HCT116 (cell line): Measurements from ENCODE around the gene SDE2. TPM values are rescaled to one million over a fixed set of nuclear protein-coding genes. Genes with fewer than 3 reads are reported as not detected.
A peak's percentile ranks its signal among the peaks of the same experiment; 100 is the strongest.

Experiments used
- ATAC-seq: fragments of 200-7000 bp; cut with Tn5 transposase; 2 replicates; pipeline ENCODE4 v1.9.1; 2020; ENCODE audit warnings: mild to moderate bottlenecking, moderate library complexity
- Bru-seq: library from RNA; stranded (reverse); fragments of 400-500 nt; gene quantifications from one replicate; lab custom pipeline; 2021; lab: Mats Ljungman, UMichigan
- BruChase-seq, 2 experiments: library from RNA; stranded (reverse); fragments of 400-500 nt; gene quantifications; one replicate each; lab custom pipeline; 2021; lab: Mats Ljungman, UMichigan
- BruUV-seq: library from RNA; stranded (reverse); fragments of 400-500 nt; replicated peaks from 2 replicates; lab custom pipeline; 2021; lab: Mats Ljungman, UMichigan
- CTCF ChIA-PET: fragments of 300-600 bp; sonication (Branson Sonifier 250); formaldehyde crosslinking; loops from one replicate; lab custom pipeline; 2021; ENCODE audit warnings: antibody characterized with exemption; lab: Charles Lee
- POLR2A ChIA-PET: fragments of 300-600, 350-600 bp; sonication (Branson Sonifier 250); formaldehyde crosslinking; loops from one replicate; lab custom pipeline; 2021; ENCODE audit warnings: antibody characterized with exemption; lab: Charles Lee
- RAD21 ChIA-PET, 2 experiments: fragments of 300-600 bp; sonication (Branson Sonifier 250); formaldehyde crosslinking; loops; one replicate each; lab custom pipeline; 2023; ENCODE audit warnings: low total read pairs in 2 of 2; ENCODE audit not compliant: uncharacterized antibody in 2 of 2, unreplicated experiment in 2 of 2, low non-redundant PET in 1 of 2; lab: Charles Lee
- DNase-seq: peaks from one replicate; pipeline ENCODE4 v3.0.0-alpha.2; 2010; ENCODE audit warnings: low read depth, low spot score
- H2AFZ ChIP-seq: fragments of 200-600 bp; shearing (Covaris generic), sonication (generic); 2 replicates; pipeline ENCODE4 v1.6.1; 2017; ENCODE audit warnings: low read depth, mixed run types, mixed read lengths, antibody characterized with exemption, low read length; ENCODE audit not compliant: poor library complexity, severe bottlenecking
- H3K27ac ChIP-seq: 2 replicates; pipeline ENCODE4 v1.5.1; 2012; ENCODE audit warnings: low read depth, low read length
- H3K27me3 ChIP-seq: fragments of 200-600 bp; sonication (generic); 2 replicates; pipeline ENCODE4 v1.6.1; 2016; ENCODE audit warnings: mixed run types, low read length, mixed read lengths; ENCODE audit not compliant: insufficient read depth
- H3K36me3 ChIP-seq, 2 experiments: fragments of 200-500 bp in 1 of 2; fragments of 200-600 bp in 1 of 2; sonication (Bioruptor generic) in 1 of 2; sonication (generic) in 1 of 2; 2 replicates each; pipeline versions ENCODE4 v1.5.1 to v1.6.1; 2014 to 2016; ENCODE audit warnings: low read length in 2 of 2, inconsistent platforms in 1 of 2, mixed read lengths in 1 of 2, mixed run types in 1 of 2; ENCODE audit not compliant: insufficient read depth in 2 of 2, control insufficient read depth in 1 of 2
- H3K4me1 ChIP-seq, 2 experiments: fragments of 200-600 bp in 1 of 2; sonication (generic) in 1 of 2; 2 replicates each; pipeline versions ENCODE4 v1.5.1 to v1.6.1; 2012 to 2017; ENCODE audit warnings: low read length in 2 of 2, inconsistent platforms in 1 of 2, mild to moderate bottlenecking in 1 of 2, mixed read lengths in 1 of 2, mixed run types in 1 of 2, moderate library complexity in 1 of 2; ENCODE audit not compliant: insufficient read depth in 2 of 2, control insufficient read depth in 1 of 2
- H3K4me2 ChIP-seq: fragments of 200-600 bp; sonication (generic); 2 replicates; pipeline ENCODE4 v1.6.1; 2017; ENCODE audit warnings: mixed run types, low read length, mixed read lengths
- H3K4me3 ChIP-seq, 2 experiments: fragments of 200-600 bp in 1 of 2; sonication (generic) in 1 of 2; replicated peaks in 1 of 2; 2 replicates each; pipeline ENCODE4 v1.5.1; 2011 to 2016; ENCODE audit warnings: low read length in 2 of 2, control low read depth in 1 of 2, low read depth in 1 of 2, mild to moderate bottlenecking in 1 of 2, mixed read lengths in 1 of 2, mixed run types in 1 of 2
- H3K79me2 ChIP-seq: fragments of 200-600 bp; sonication (generic); 2 replicates; pipeline ENCODE4 v1.6.1; 2017; ENCODE audit warnings: mild to moderate bottlenecking, mixed run types, low read length, moderate library complexity, mixed read lengths; ENCODE audit not compliant: insufficient read depth
- H3K9ac ChIP-seq: fragments of 200-600 bp; sonication (generic); 2 replicates; pipeline ENCODE4 v1.6.1; 2016; ENCODE audit warnings: low read length, mixed read lengths
- H3K9me2 ChIP-seq: fragments of 200-600 bp; sonication (generic), shearing (Covaris generic); 2 replicates; pipeline ENCODE4 v1.6.1; 2017; ENCODE audit warnings: mixed run types, mild to moderate bottlenecking, moderate library complexity; ENCODE audit not compliant: insufficient read depth
- H3K9me3 ChIP-seq, 2 experiments: fragments of 200-500 bp in 1 of 2; fragments of 200-600 bp in 1 of 2; sonication (Bioruptor generic) in 1 of 2; sonication (generic) in 1 of 2; 2 replicates each; pipeline ENCODE4 v1.6.1; 2014 to 2017; ENCODE audit warnings: low read length in 2 of 2, mixed read lengths in 2 of 2, inconsistent platforms in 1 of 2, low read depth in 1 of 2, mild to moderate bottlenecking in 1 of 2, mixed run types in 1 of 2, moderate library complexity in 1 of 2; ENCODE audit not compliant: control insufficient read depth in 1 of 2, insufficient read depth in 1 of 2
- H4K20me1 ChIP-seq: fragments of 200-600 bp; sonication (generic), shearing (Covaris generic); 2 replicates; pipeline ENCODE4 v1.6.1; 2017; ENCODE audit warnings: mixed run types, mild to moderate bottlenecking, moderate library complexity; ENCODE audit not compliant: insufficient read depth
- CBX3 ChIP-seq: IDR thresholded peaks from 2 replicates; pipeline ENCODE4 v1.6.1; 2012; ENCODE audit warnings: low read depth
- CEBPB ChIP-seq: IDR thresholded peaks from 2 replicates; pipeline ENCODE4 v1.6.1; 2012; ENCODE audit warnings: low read depth
- CTCF ChIP-seq, 3 experiments: fragments of 200-600 bp in 1 of 3; sonication (generic) in 1 of 3; IDR thresholded peaks in 2 of 3; conservative IDR thresholded peaks in 1 of 3; 2 replicates each; pipeline ENCODE4 v1.5.1; 2012 to 2017; ENCODE audit warnings: low read depth in 2 of 3, low read length in 2 of 3, antibody characterized with exemption in 1 of 3, borderline replicate concordance in 1 of 3, control low read depth in 1 of 3, mild to moderate bottlenecking in 1 of 3, mixed read lengths in 1 of 3, mixed run types in 1 of 3, moderate library complexity in 1 of 3; ENCODE audit not compliant: insufficient read depth in 1 of 3
- EGR1 ChIP-seq: IDR thresholded peaks from 2 replicates; pipeline ENCODE4 v1.6.1; 2012; ENCODE audit warnings: low read depth
- ELF1 ChIP-seq: IDR thresholded peaks from 2 replicates; pipeline ENCODE4 v1.6.1; 2012; ENCODE audit warnings: low read depth, borderline replicate concordance
- EZH2 ChIP-seq: fragments of 200-600 bp; sonication (generic); IDR thresholded peaks from 2 replicates; pipeline ENCODE4 v1.6.1; 2017; ENCODE audit warnings: antibody characterized with exemption, mixed run types
- FOSL1 ChIP-seq: IDR thresholded peaks from 2 replicates; pipeline ENCODE4 v1.6.1; 2012; ENCODE audit warnings: low read depth
- JUND ChIP-seq: IDR thresholded peaks from 2 replicates; pipeline ENCODE4 v1.6.1; 2012
- REST ChIP-seq: IDR thresholded peaks from 2 replicates; pipeline ENCODE4 v1.6.1; 2012; ENCODE audit warnings: low read depth
- SIN3A ChIP-seq: IDR thresholded peaks from 2 replicates; pipeline ENCODE4 v1.6.1; 2012; ENCODE audit warnings: low read depth
- SP1 ChIP-seq: IDR thresholded peaks from 2 replicates; pipeline ENCODE4 v1.6.1; 2012; ENCODE audit warnings: low read depth
- SRF ChIP-seq: IDR thresholded peaks from 2 replicates; pipeline ENCODE4 v1.6.1; 2012; ENCODE audit warnings: low read depth
- TCF7L2 ChIP-seq: IDR thresholded peaks from 2 replicates; pipeline ENCODE4 v1.7.0; 2011; ENCODE audit warnings: borderline replicate concordance, inconsistent platforms; ENCODE audit not compliant: insufficient read depth, insufficient read length; ENCODE audit errors: extremely low read depth
- YY1 ChIP-seq: IDR thresholded peaks from 2 replicates; pipeline ENCODE4 v1.6.1; 2011; ENCODE audit warnings: low read length, low read depth, moderate library complexity, mild to moderate bottlenecking; ENCODE audit not compliant: insufficient replicate concordance; ENCODE audit errors: extremely low read depth
- ZBTB33 ChIP-seq: IDR thresholded peaks from 2 replicates; pipeline ENCODE4 v1.6.1; 2011; ENCODE audit warnings: mild to moderate bottlenecking, low read length, moderate library complexity; ENCODE audit not compliant: insufficient replicate concordance; ENCODE audit errors: extremely low read depth
- ZFX ChIP-seq: fragments of 450-650 bp; IDR thresholded peaks from 2 replicates; pipeline ENCODE4 v1.6.1; 2017
- intact Hi-C: fragments of 100-400 bp; cut with micrococcal nuclease; formaldehyde crosslinking; loops from 2 replicates; pipeline ENCODE4 v1.10.0; 2022
- long read RNA-seq: library from polyadenylated mRNA; unstranded; transcript quantifications from one replicate; pipeline ENCODE4 v2.0.0, GENCODE V29; 2021; ENCODE audit not compliant: unreplicated experiment
- polyA plus RNA-seq: library from polyadenylated mRNA; unstranded; fragments of >200 nt; gene quantifications from 2 replicates; pipeline ENCODE4 v1.2.1, GENCODE V29; 2012; ENCODE audit warnings: missing spikeins
- total RNA-seq: library from RNA; stranded (reverse); gene quantifications from one replicate; pipeline ENCODE4 v1.2.1, GENCODE V29; 2021; ENCODE audit not compliant: unreplicated experiment
- TF ChIP-seq, protein P1 (sequence below): IDR thresholded peaks from 2 replicates; pipeline ENCODE4 v1.6.1; 2012

The SDE2 gene
- total RNA-seq (22.5 TPM), Bru-seq, nascent RNA (percentile 92 among the genes with signal in this experiment), BruChase-seq, experiment 1, labeled RNA remaining after a 6-hour chase (percentile 89 among the genes with signal in this experiment), BruChase-seq, experiment 2, labeled RNA remaining after a 2-hour chase (percentile 97 among the genes with signal in this experiment)
- 7.5 and 9.6 TPM in 2 replicates for polyA plus RNA-seq
- long read RNA-seq, transcript SDE2-201 (7 exons, 3,975 nt): major isoform, 48 of 67 reads
- long read RNA-seq, partial matches to known transcripts: 11 of 67 reads
- long read RNA-seq, other reads (novel, unspliced or antisense): 8 of 67 reads

DNA sequence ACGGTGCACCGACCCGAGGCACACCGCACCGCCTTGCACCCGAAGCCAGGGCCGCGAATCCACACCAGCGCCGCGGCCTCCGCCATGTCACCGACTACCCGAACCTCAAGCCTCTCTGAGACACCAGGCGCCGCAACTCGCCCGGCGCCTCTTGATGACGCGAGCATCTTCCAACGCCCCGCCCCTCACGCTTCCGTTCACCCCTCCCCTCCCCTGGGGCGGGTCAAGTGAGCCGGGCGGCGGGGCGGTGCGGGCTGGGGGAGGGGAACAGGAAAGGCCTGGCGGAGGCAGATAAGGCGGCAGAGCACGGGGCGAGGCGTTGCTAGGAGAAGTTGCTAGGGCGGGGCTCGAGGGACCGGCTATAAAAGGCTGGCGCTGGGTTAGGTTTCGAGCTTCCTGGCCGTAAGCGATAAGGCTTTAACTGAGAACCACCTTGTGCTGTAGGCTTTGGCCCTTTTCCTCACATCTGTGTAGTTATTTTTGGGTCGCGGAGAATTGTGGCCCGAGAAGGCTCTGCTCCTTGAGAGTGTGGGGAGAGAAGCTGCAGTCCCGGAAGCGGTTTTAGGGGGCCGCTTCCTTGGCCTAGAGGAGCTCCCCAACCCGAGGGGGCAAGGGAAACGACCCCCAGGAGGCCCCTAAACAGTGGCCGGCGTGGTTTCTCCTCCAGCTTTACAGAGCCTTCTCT is at the start of gene SDE2:
Gene SDE2 (minus strand): TSS at position 117 of the 685 bp plus-strand sequence. CDS start 31 bp downstream, at position 86.
- BruUV-seq: no TSS peak
- ChIA-PET CTCF (interaction anchor here (1.4 to 1.5 kb wide), 2 partner anchors 12 to 66 kb away, joined by 6 to 7 read pairs; no protein-coding TSS in a partner anchor), POLR2A (interaction anchor here (0.6 to 2.1 kb wide), 15 partner anchors 9 to 571 kb away, joined by 3 to 18 read pairs (median 3); partner anchors contain the start of genes H3-3A, PYCR2 and TMEM63A), RAD21 (no interaction called here)
- Histone ChIP-seq H3K9me3 (no peaks in the 10 kb centered on the region), H4K20me1 (no peaks in the 10 kb centered on the region), H3K4me2 (peak within 1 kb of the TSS; percentile 92), H2AFZ (no peak within 1 kb of the TSS), H3K27me3 (no peaks in the 10 kb centered on the region), H3K4me3 (peak within 1 kb of the TSS; percentile 96 to 98), H3K4me1 (peaks cover 22 to 36% of the 10 kb centered on the region in 2 experiments), H3K79me2 (peaks cover 48% of the 10 kb centered on the region), H3K9ac (peak within 1 kb of the TSS; percentile 96), H3K9me2 (no peaks in the 10 kb centered on the region), H3K36me3 (peaks cover 5 to 10% of the 10 kb centered on the region in 2 experiments; a peak in 2 of 4 replicates), H3K27ac (peak within 1 kb of the TSS; percentile 75)
- ATAC-seq (peak; percentile 96), DNase-seq (peak; percentile 97)
- intact Hi-C loops: loop anchor here (1.0 to 5.0 kb wide), 2 partner anchors 63 to 83 kb away; partner anchors contain the start of gene H3-3A
- TF ChIP-seq SRF (peak; percentile 95), ZFX (peak; percentile 68), TCF7L2 (no peak), CBX3 (0 out of 2 replicates have a peak, but pooled peaks have one; percentile 88), SP1 (peak; percentile 93), SIN3A (peak; percentile 97), FOSL1 (no peak), REST (no peak), EZH2 (no peak), YY1 (peak; percentile 90), CTCF (IDR thresholded peaks at IDR 0.05 in 2 of 3, conservative IDR thresholded peaks at IDR 0.05 in 1 of 3; ENCODE audit: borderline replicate concordance in 1 of 3, insufficient read depth in 1 of 3, low read depth in 2 of 3, low read length in 2 of 3) (no peak), EGR1 (no peak; the same call in 1 of the 2 replicates), JUND (no peak), ZBTB33 (no peak), ELF1 (peak; percentile 42; the same call in 1 of the 2 replicates), CEBPB (no peak; the same call in 1 of the 2 replicates)
- TF ChIP-seq, protein P1, sequence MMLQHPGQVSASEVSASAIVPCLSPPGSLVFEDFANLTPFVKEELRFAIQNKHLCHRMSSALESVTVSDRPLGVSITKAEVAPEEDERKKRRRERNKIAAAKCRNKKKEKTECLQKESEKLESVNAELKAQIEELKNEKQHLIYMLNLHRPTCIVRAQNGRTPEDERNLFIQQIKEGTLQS: no peak
